ENCODE measurements around the gene MAP2K5.

- TF ChIP-seq, protein P1, sequence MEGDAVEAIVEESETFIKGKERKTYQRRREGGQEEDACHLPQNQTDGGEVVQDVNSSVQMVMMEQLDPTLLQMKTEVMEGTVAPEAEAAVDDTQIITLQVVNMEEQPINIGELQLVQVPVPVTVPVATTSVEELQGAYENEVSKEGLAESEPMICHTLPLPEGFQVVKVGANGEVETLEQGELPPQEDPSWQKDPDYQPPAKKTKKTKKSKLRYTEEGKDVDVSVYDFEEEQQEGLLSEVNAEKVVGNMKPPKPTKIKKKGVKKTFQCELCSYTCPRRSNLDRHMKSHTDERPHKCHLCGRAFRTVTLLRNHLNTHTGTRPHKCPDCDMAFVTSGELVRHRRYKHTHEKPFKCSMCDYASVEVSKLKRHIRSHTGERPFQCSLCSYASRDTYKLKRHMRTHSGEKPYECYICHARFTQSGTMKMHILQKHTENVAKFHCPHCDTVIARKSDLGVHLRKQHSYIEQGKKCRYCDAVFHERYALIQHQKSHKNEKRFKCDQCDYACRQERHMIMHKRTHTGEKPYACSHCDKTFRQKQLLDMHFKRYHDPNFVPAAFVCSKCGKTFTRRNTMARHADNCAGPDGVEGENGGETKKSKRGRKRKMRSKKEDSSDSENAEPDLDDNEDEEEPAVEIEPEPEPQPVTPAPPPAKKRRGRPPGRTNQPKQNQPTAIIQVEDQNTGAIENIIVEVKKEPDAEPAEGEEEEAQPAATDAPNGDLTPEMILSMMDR (IDR thresholded peaks at IDR 0.05; ENCODE audit: low read depth, low read length), result no peak
- no peak for TF ChIP-seq EZH2phosphoT487 (IDR thresholded peaks at IDR 0.05; ENCODE audit: low read depth)
These were observed 36.7 kb downstream of the MAP2K5 start for GRCh38 chr15:67579164-67579563.

Data from OCI-LY3 (cell line).